Heart right ventricle (tissue), 16 donors: ENCODE measurements around the gene NOD1. TPM values are rescaled to one million over a fixed set of nuclear protein-coding genes. Genes with fewer than 3 reads are reported as not detected.

Experiments used
- ATAC-seq, 8 donors: fragments of 200-7000 bp; cut with Tn5 transposase; one replicate each; pipeline ENCODE4 v1.9.1; 2020; ENCODE audit warnings: mild to moderate bottlenecking in 8 of 8, moderate library complexity in 8 of 8, moderate number of reproducible peaks in 1 of 8
- DNase-seq, 2 donors: peaks; one replicate each; pipeline ENCODE4 v3.0.0-alpha.2; 2020
- H3K27ac ChIP-seq, 10 donors: fragments of 200-600 bp; sonication (generic) in 2 of 10; one replicate each; pipeline versions ENCODE4 v1.5.0 to v1.8.0; 2020 to 2022; ENCODE audit warnings: mild to moderate bottlenecking in 3 of 10
- H3K27me3 ChIP-seq, 7 donors: fragments of 200-600 bp; one replicate each; pipeline ENCODE4 v1.8.0; 2021 to 2022; ENCODE audit warnings: mild to moderate bottlenecking in 2 of 7
- H3K36me3 ChIP-seq, 9 donors: fragments of 200-600 bp; sonication (generic) in 1 of 9; one replicate each; pipeline versions ENCODE4 v1.5.0 to v1.8.0; 2020 to 2022; ENCODE audit warnings: mild to moderate bottlenecking in 2 of 9
- H3K4me1 ChIP-seq, 9 donors: fragments of 200-600 bp; sonication (generic) in 1 of 9; one replicate each; pipeline versions ENCODE4 v1.5.0 to v1.8.0; 2020 to 2022; ENCODE audit warnings: mild to moderate bottlenecking in 4 of 9
- H3K4me3 ChIP-seq, 10 donors: fragments of 200-600 bp; sonication (generic) in 2 of 10; one replicate each; pipeline versions ENCODE4 v1.5.0 to v1.8.0; 2020 to 2022; ENCODE audit warnings: mild to moderate bottlenecking in 7 of 10, moderate library complexity in 2 of 10
- H3K9me3 ChIP-seq, 11 donors: fragments of 200-600 bp in 10 of 11; sonication (generic) in 2 of 11; one replicate each; pipeline versions ENCODE4 v1.5.0 to v1.8.0; 2013 to 2022; ENCODE audit warnings: mild to moderate bottlenecking in 2 of 11, control low read depth in 1 of 11, moderate library complexity in 1 of 11
- WGBS, 2 donors: extraction: QIAGEN DNeasy Blood & Tissue Kit; methylation state at CpG; one replicate each; pipeline ENCODE4 v1.1.7; 2013; ENCODE audit warnings: inconsistent platforms in 1 of 2; 5-methylcytosine and 5-hydroxymethylcytosine counted together
- intact Hi-C, 10 donors: fragments of 100-400 bp; cut with DNase I; formaldehyde crosslinking; loops; one replicate each; pipeline versions ENCODE4 v1.11.1 to v1.14.2; 2022
- polyA plus RNA-seq, 2 donors: library from polyadenylated mRNA; stranded (reverse); fragments of 200-250 nt; gene quantifications; one replicate each; pipeline ENCODE4 v1.2.3, GENCODE V29; 2013
- total RNA-seq, 10 donors: library from RNA; stranded (reverse); fragmentation: NEBNext Ultra II Directional in 3 of 10; extraction: Animal tissue kit (Norgen Biotek cat#: 25700) in 3 of 10; gene quantifications; one replicate each; pipeline versions ENCODE4 v1.2.1 to v1.2.4, GENCODE V29; 2021 to 2023
- TF ChIP-seq, protein P1 (sequence below), 9 donors: fragments of 200-600 bp; sonication (generic) in 2 of 9; IDR thresholded peaks; one replicate each; pipeline versions ENCODE4 v1.5.0 to v1.8.0; 2021 to 2022; ENCODE audit warnings: antibody characterized with exemption in 9 of 9, mild to moderate bottlenecking in 5 of 9, moderate library complexity in 1 of 9
- donor health status: Arrhythmogenic right ventricular cardiomyopathy.
- donor health status: ischemic (EF 13 %, LVEDD 7.1; RV severe dilation, severe dysfunction).
- donor health status: healthy with polysubstance abuse.
- donor health status: DM: no; HTN: yes; CAD: no.
- donor health status: DM: no; HTN: no; CAD: no.
- donor health status: ischemic (EF 25% LVEDD 6.9; RV normal size, moderate dysfunction).
- donor health status: ischemic (EF 25% LVEDD 5.7; RV mildly dilated, moderate dysfunction).
- donor health status: healthy.
- donor health status: DM: yes; HTN: yes; CAD: no.
- donor health status: Ischemic cardiomyopathy.
- donor health status: ischemic (EF 35%, LVEDD 5.7; RV mildly dilated, moderate dysfunction).
- donor health status: nonischemic (EF 11% LVEDD 7.7; RV severe dilation, severe dysfunction).
- donor health status: DM: yes; HTN: yes; CAD: no.
- donor health status: PGD.
- donor health status: ischemic (EF 29% LVEDD 5.4; RV normal size, mild dysfunction).
- donor health status: nonischemic (EF 23%, LVEDD 6.1; RV moderate dilation, normal function).

NOD1 gene
- total and polyA plus RNA-seq, 12 donors: 6.3 to 19.1 (median 8.6) TPM

DNA sequence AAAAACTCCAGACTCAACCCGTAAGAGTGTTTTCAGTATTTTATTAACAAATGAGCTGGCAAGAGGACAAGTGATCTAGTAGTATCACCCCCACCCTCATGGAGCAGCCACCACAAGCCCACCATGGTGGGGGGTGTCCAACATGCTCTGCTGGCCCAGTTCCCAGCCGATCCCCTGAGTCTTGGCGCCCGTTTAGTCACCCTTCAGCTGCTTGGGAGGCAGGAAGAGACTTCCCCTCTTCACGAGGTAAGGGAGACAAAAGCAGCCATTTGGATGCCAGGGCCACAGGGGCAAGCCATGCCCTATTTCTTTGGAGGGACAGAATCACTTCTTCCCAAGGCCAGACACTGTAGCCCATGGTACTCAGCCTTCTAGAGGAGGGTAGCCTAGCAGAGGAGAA, 54.1 kb downstream of the NOD1 start:
- Histone ChIP-seq H3K27ac (no peak overlapping the region), H3K4me3 (no peak overlapping the region), H3K4me1 (peaks cover 0 to 43% (median 4%) of the 10 kb centered on the region in 9 donors), H3K36me3 (peaks cover 0 to 60% (median 22%) of the 10 kb centered on the region in 9 donors), H3K9me3 (no peaks in the 10 kb centered on the region), H3K27me3 (no peaks in the 10 kb centered on the region)
- 82% methylated on average over 5 of the region's 5 CpGs for whole genome bisulfite sequencing, 2 donors
- peak in 1 of 8 donors; percentile 13 for ATAC-seq
- TF ChIP-seq, protein P1, sequence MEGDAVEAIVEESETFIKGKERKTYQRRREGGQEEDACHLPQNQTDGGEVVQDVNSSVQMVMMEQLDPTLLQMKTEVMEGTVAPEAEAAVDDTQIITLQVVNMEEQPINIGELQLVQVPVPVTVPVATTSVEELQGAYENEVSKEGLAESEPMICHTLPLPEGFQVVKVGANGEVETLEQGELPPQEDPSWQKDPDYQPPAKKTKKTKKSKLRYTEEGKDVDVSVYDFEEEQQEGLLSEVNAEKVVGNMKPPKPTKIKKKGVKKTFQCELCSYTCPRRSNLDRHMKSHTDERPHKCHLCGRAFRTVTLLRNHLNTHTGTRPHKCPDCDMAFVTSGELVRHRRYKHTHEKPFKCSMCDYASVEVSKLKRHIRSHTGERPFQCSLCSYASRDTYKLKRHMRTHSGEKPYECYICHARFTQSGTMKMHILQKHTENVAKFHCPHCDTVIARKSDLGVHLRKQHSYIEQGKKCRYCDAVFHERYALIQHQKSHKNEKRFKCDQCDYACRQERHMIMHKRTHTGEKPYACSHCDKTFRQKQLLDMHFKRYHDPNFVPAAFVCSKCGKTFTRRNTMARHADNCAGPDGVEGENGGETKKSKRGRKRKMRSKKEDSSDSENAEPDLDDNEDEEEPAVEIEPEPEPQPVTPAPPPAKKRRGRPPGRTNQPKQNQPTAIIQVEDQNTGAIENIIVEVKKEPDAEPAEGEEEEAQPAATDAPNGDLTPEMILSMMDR (IDR thresholded peaks at IDR 0.05): no peak
- intact Hi-C loops: no loop called here
- DNase-seq: no peak

DNA sequence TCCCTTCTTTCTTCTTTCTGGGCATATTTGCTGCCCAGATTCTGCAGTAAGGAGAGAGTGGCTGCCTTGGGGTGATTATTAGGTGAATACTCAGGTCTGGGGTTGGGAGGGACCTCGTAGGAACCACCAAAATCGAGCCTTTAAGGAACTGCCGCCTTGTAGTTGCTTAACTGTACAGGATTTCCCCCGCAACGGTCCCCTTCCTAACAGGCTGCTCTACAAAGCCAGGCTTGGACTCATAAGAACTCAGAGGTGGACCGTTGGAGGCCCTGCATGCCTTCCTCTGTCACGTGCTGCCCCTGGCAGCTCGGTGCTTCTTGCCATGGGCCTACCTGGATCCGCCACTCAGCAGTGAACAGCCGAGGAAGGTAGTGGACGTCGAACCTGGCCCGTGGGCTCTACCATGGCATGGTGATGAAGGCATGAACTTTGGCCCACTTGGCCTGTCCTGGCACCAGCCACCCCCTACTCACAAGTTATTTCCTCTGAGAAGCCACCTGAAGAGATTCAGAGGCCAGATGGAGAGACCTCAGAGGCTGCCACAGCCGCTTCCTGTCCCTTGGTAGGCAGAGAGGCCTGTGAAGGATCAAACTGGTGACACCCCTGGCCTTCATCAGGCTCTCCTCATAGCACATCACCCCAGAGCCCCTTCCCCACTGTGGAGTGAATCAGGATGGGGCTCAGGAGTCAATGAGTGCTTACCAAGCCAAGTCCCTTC, 54.6 kb downstream of the NOD1 start:
- H3K4me1 ChIP-seq: peaks cover 0 to 38% (median under 1%) of the 10 kb centered on the region in 9 donors
- DNase-seq: no peak
- H3K4me3 ChIP-seq: no peak overlapping the region
- WGBS, 2 donors: 89% methylated on average over 14 of the region's 14 CpGs
- H3K9me3 ChIP-seq: no peaks in the 10 kb centered on the region
- no peaks in the 10 kb centered on the region for H3K27me3 ChIP-seq
- ATAC-seq: peak in 2 of 8 donors; percentile 14 to 33
- no peak overlapping the region for H3K27ac ChIP-seq
- peaks cover 0 to 54% (median 22%) of the 10 kb centered on the region in 9 donors for H3K36me3 ChIP-seq
- intact Hi-C loops: no loop called here
- TF ChIP-seq, protein P1 (IDR thresholded peaks at IDR 0.05): no peak

DNA sequence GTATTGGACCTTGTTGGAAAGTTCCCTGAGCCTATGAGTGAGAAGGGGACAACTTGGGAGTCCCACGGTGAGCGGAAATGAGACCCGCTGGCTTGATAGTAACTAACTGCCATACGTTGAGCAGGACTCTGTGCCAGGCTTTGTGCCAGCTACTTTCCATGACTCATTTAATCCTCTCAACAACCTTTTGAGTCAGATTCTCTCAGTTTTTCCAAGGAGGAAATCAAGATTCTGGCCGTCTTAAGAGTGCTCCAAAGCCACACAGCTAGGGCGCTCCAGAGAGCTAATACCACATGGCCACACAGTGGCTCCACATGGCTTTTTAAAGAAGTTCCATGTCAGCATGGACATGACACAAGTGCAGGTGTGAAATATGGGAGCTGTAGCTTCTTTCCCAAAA, 55.7 kb downstream of the NOD1 start:
- intact Hi-C loops: no loop called here

DNA sequence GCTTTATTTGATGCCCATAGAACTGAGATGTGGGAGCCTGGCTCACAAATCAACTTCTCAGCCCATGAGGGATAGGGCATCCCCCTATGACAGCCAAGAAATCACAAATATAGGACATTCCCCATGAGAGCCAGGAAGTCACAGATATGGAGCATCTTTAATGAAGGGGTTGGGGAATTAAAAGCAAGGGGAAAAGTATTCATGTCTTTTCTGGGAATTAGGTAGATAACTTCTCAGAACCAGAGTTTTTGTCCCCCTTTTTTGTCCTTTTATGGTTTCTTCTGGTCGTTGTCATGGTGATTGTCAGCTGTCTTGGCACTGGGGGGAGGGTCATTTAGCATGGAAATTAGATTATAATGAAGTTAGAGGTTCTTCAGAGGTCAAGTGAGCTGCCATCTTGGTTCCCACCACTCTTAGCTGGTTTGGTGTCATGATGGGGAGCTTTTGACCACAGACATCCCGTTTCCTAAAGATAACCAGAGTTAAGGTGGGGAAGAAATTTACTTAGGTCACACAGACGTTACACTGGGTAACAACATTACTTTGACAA, 56.9 kb downstream of the NOD1 start:
- DNase-seq (no peak), ATAC-seq (no peak)
- Histone ChIP-seq H3K4me3 (no peak overlapping the region), H3K4me1 (peaks cover 0 to 15% (median 0%) of the 10 kb centered on the region in 9 donors), H3K9me3 (no peaks in the 10 kb centered on the region), H3K36me3 (peaks cover 0 to 32% (median 13%) of the 10 kb centered on the region in 9 donors), H3K27me3 (no peaks in the 10 kb centered on the region), H3K27ac (no peak overlapping the region)
- TF ChIP-seq, protein P1 (IDR thresholded peaks at IDR 0.05): no peak
- WGBS, 2 donors: 87 to 91% methylated on average over 3 of the region's 3 CpGs
- intact Hi-C loops: no loop called here

More for the DNA sequence above, 55.7 kb downstream of the NOD1 start:
- DNase-seq: no peak
- no peaks in the 10 kb centered on the region for H3K9me3 ChIP-seq
- no peaks in the 10 kb centered on the region for H3K27me3 ChIP-seq
- TF ChIP-seq, protein P1 (IDR thresholded peaks at IDR 0.05): no peak
- no peak overlapping the region for H3K27ac ChIP-seq
- 81 to 84% methylated on average over 6 of the region's 6 CpGs for WGBS, 2 donors
- H3K4me3 ChIP-seq: no peak overlapping the region
- peaks cover 0 to 44% (median 20%) of the 10 kb centered on the region in 9 donors for H3K36me3 ChIP-seq
- peaks cover 0 to 27% (median 0%) of the 10 kb centered on the region in 9 donors for H3K4me1 ChIP-seq
- peak in 2 of 8 donors; percentile 16 to 38 for ATAC-seq
